ENCODE measurements around the gene HTRA3. TPM values are rescaled to one million over a fixed set of nuclear protein-coding genes. Genes with fewer than 3 reads are reported as not detected.

HTRA3 gene
- total RNA-seq, 5 donors from 2014 or later (not counting 1 experiment from before 2014, with no cell fraction given) = 0.13 to 0.26 TPM; not detected in 3

DNA sequence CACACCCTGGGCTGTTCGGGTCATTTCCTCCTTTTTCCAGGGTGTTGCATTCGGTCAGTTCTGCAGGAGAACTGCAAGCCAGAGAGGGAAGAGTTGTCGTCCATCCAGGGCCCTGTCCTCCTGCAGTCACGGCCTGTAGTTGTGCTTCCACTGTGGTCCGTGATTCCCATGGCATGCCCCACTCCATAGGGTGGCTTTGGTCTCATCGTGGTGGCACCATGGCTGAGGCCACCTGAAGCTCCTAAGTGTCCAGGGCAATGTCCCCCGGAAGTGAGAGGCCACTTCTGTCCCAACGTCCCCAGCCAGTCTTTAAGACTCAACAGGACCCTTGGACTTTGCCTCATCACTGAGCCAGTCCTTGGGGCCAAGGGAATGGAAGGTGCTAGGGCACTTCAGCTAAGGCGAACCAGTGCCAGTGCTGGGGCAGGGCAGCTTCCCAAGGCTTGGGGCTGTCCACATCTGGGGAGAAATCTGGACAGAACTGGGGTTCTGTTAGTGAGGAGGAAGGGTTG is 83.7 kb downstream of the HTRA3 start:
- H3K27ac Mint-ChIP-seq = no peak overlapping the region
- ChIA-PET CTCF (no interaction called here), POLR2A (no interaction called here)
- no peak overlapping the region for H3K4me3 Mint-ChIP-seq
- Histone ChIP-seq H3K27me3 (replicated peaks in 1 of 2; ENCODE audit: control insufficient read depth in 2 of 2, extremely low read depth in 1 of 2, insufficient read depth in 2 of 2, low read length in 1 of 2) (peaks cover 0 to 42% of the 10 kb centered on the region in 2 experiments), H3K4me3 (ENCODE audit: control insufficient read depth in 1 of 2, extremely low read depth in 1 of 2, low read length in 1 of 2) (no peak overlapping the region), H3K36me3 (ENCODE audit: control insufficient read depth in 2 of 2, extremely low read depth in 1 of 2, insufficient read depth in 1 of 2, low read length in 1 of 2) (no peaks in the 10 kb centered on the region), H3K4me1 (ENCODE audit: control insufficient read depth in 1 of 2, extremely low read depth in 1 of 2, insufficient read depth in 2 of 2, low read length in 2 of 2) (no peaks in the 10 kb centered on the region), H3K27ac (ENCODE audit: low read length) (no peak overlapping the region), H3K9me3 (no peaks in the 10 kb centered on the region)
- DNase-seq = no peak
- WGBS (ENCODE audit: insufficient coverage) = 84% methylated on average over 9 of the region's 9 CpGs
- no peak for ATAC-seq (replicated peaks in 1 of 4)
- H3K27me3 Mint-ChIP-seq = peaks cover 10 to 12% of the 10 kb centered on the region in 2 donors
- H3K4me1 Mint-ChIP-seq = no peaks in the 10 kb centered on the region
- H3K36me3 Mint-ChIP-seq = no peaks in the 10 kb centered on the region
- H3K9me3 Mint-ChIP-seq = no peaks in the 10 kb centered on the region

DNA sequence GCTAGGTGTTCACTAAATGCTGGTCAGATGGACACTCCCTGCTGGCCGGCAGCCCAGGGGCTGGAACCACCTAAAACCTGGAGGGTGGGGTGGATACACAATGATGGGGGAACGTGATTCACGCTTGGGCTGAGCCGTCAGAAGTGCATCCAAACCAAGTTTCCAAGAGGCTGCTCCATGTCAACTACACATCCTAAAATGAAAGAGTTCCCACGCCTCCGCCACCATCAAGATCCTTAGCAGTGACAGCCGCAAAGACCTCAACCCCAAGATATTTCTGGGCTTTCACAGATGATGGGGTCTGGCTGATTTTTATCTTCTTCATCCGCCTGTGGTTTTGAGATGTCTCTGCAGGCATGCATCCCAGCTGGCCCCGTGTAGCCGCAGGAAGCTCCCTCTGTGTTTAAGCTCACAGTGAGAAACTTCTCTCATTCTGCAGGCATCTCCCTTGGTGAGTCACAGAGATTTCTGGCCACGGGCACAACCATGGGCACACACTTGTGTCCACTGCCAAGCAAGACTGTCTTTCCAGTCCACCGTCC is 84.4 kb downstream of the HTRA3 start:
- DNase-seq = no peak
- no peak for ATAC-seq (replicated peaks in 1 of 4)
- CTCF ChIA-PET = no interaction called here
- 53% methylated on average over 9 of the region's 12 CpGs for WGBS (ENCODE audit: insufficient coverage)
- Mint-ChIP-seq H3K9me3 (no peaks in the 10 kb centered on the region), H3K27me3 (peaks cover 10 to 12% of the 10 kb centered on the region in 2 donors), H3K4me3 (no peak overlapping the region), H3K4me1 (no peaks in the 10 kb centered on the region), H3K36me3 (no peaks in the 10 kb centered on the region), H3K27ac (no peak overlapping the region)
- POLR2A ChIA-PET = no interaction called here
- no peak overlapping the region for H3K27ac ChIP-seq (ENCODE audit: low read length)
- H3K4me3 ChIP-seq (ENCODE audit: control insufficient read depth in 1 of 2, extremely low read depth in 1 of 2, low read length in 1 of 2) = no peak overlapping the region
- H3K4me1 ChIP-seq (ENCODE audit: control insufficient read depth in 1 of 2, extremely low read depth in 1 of 2, insufficient read depth in 2 of 2, low read length in 2 of 2) = no peaks in the 10 kb centered on the region
- H3K9me3 ChIP-seq = no peaks in the 10 kb centered on the region
- H3K27me3 ChIP-seq (replicated peaks in 1 of 2; ENCODE audit: control insufficient read depth in 2 of 2, extremely low read depth in 1 of 2, insufficient read depth in 2 of 2, low read length in 1 of 2) = peaks cover 0 to 41% of the 10 kb centered on the region in 2 experiments
- no peaks in the 10 kb centered on the region for H3K36me3 ChIP-seq (ENCODE audit: control insufficient read depth in 2 of 2, extremely low read depth in 1 of 2, insufficient read depth in 1 of 2, low read length in 1 of 2)

DNA sequence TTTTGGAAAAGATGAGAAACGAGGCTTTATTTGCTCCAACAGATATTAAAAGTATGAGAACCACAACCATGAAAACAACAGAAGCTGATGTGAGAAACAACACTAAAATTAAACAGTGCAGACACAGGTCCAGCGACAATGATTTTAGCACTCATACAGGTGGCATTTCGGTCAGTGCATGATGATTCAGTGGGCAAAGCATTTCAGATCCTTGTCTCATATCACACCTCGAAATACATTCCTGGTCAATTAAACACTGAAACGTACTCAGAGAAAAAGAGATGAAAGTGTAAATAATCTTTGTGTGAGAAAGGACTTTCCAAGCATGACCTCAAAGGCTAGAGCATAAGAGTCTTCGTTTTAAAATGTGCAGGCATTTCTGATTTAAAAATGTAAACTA is 85.8 kb downstream of the HTRA3 start:
- Histone ChIP-seq H3K27me3 (replicated peaks in 1 of 2; ENCODE audit: control insufficient read depth in 2 of 2, extremely low read depth in 1 of 2, insufficient read depth in 2 of 2, low read length in 1 of 2) (peaks cover 0 to 36% of the 10 kb centered on the region in 2 experiments), H3K4me3 (ENCODE audit: control insufficient read depth in 1 of 2, extremely low read depth in 1 of 2, low read length in 1 of 2) (no peak overlapping the region), H3K4me1 (ENCODE audit: control insufficient read depth in 1 of 2, extremely low read depth in 1 of 2, insufficient read depth in 2 of 2, low read length in 2 of 2) (no peaks in the 10 kb centered on the region), H3K36me3 (ENCODE audit: control insufficient read depth in 2 of 2, extremely low read depth in 1 of 2, insufficient read depth in 1 of 2, low read length in 1 of 2) (no peaks in the 10 kb centered on the region), H3K27ac (ENCODE audit: low read length) (no peak overlapping the region), H3K9me3 (no peaks in the 10 kb centered on the region)
- no peak overlapping the region for H3K4me3 Mint-ChIP-seq
- H3K36me3 Mint-ChIP-seq = no peaks in the 10 kb centered on the region
- ATAC-seq (replicated peaks in 1 of 4) (no peak), DNase-seq (no peak)
- WGBS (ENCODE audit: insufficient coverage) = 93% methylated on average over 2 of the region's 6 CpGs
- no peak overlapping the region for H3K27ac Mint-ChIP-seq
- no peaks in the 10 kb centered on the region for H3K9me3 Mint-ChIP-seq
- CTCF ChIA-PET = no interaction called here
- peaks cover 6 to 10% of the 10 kb centered on the region in 2 donors for H3K27me3 Mint-ChIP-seq
- no peaks in the 10 kb centered on the region for H3K4me1 Mint-ChIP-seq
- POLR2A ChIA-PET = no interaction called here

DNA sequence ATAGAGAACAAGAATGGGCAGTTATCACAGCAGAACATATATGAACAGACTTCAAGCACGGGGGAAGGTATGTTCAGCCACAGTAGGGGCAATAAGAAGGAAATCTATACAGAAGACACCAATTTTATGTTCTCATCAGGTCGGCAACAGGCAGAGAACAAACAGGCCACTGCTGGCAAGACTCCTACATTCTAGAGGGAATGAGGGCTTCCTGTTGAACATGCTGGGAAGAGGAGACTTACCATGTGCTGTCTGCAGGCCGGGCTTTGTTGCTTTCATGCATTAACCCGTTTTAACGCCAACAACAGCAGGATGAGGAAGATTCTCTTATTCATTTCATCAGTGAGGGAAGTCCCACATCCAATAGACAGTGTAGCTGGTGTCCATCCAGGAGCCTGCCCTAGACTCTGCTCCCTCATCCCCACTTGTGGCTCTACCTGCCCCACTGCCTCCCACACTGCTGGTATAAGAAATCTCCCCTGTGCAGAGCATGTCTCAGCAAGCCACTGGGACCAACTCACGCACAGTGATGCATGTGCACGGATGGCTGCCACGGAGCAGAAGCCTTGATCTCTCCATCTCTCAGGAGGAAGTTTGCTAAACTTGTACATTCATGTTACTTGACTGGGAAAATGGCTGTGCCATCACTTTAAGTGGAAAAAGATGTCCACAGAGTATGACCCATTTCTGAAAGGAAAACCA is 86.5 kb downstream of the HTRA3 start:
- H3K27ac Mint-ChIP-seq = no peak overlapping the region

More for the DNA sequence above, 86.5 kb downstream of the HTRA3 start:
- no peak overlapping the region for H3K4me3 Mint-ChIP-seq
- no peaks in the 10 kb centered on the region for H3K4me1 Mint-ChIP-seq
- H3K27ac ChIP-seq (ENCODE audit: low read length) = no peak overlapping the region
- CTCF ChIA-PET = no interaction called here
- POLR2A ChIA-PET = no interaction called here
- no peaks in the 10 kb centered on the region for H3K9me3 Mint-ChIP-seq
- H3K27me3 Mint-ChIP-seq = peaks cover 1 to 10% of the 10 kb centered on the region in 2 donors
- no CpG with 5 or more reads among the region's 8 CpGs for WGBS (ENCODE audit: insufficient coverage)
- H3K36me3 Mint-ChIP-seq = no peaks in the 10 kb centered on the region
- no peak for ATAC-seq (replicated peaks in 1 of 4)
- H3K27me3 ChIP-seq (replicated peaks in 1 of 2; ENCODE audit: control insufficient read depth in 2 of 2, extremely low read depth in 1 of 2, insufficient read depth in 2 of 2, low read length in 1 of 2) = peaks cover 0 to 29% of the 10 kb centered on the region in 2 experiments
- H3K9me3 ChIP-seq = no peaks in the 10 kb centered on the region
- DNase-seq = peak in 1 of 35 experiments; percentile 4
- no peaks in the 10 kb centered on the region for H3K4me1 ChIP-seq (ENCODE audit: control insufficient read depth in 1 of 2, extremely low read depth in 1 of 2, insufficient read depth in 2 of 2, low read length in 2 of 2)
- no peaks in the 10 kb centered on the region for H3K36me3 ChIP-seq (ENCODE audit: control insufficient read depth in 2 of 2, extremely low read depth in 1 of 2, insufficient read depth in 1 of 2, low read length in 1 of 2)
- H3K4me3 ChIP-seq (ENCODE audit: control insufficient read depth in 1 of 2, extremely low read depth in 1 of 2, low read length in 1 of 2) = no peak overlapping the region

Other genes with a start within 250 kb of the HTRA3 start
- gene ABLIM2, start 110.9 kb upstream of the HTRA3 start, total RNA-seq = 1 to 10 TPM; 2.6 to 7.0 (median 5.5) TPM
- gene SH3TC1, start 70.5 kb upstream of the HTRA3 start, total RNA-seq = 100 to 1,000 TPM in 1 of 5 donors, 10 to 100 TPM in 4; 24.6 to 103 (median 40.3) TPM
- 10 to 100 TPM in 4 of 5 donors, 1 to 10 TPM in 1; 9.4 to 20.7 (median 15.8) TPM for gene ACOX3, start 171.0 kb downstream of the HTRA3 start, total RNA-seq
- 10 to 100 TPM; 25.6 to 40.9 (median 35.3) TPM for gene TRMT44, start 171.0 kb downstream of the HTRA3 start, total RNA-seq

All from T-cell (primary cell).